Smooth muscle cell (in vitro differentiated cells): ENCODE data around the gene LRRC52. TPM values are rescaled to one million over a fixed set of nuclear protein-coding genes. Genes with fewer than 3 reads are reported as not detected.
A peak's percentile ranks its signal among the peaks of the same experiment; 100 is the strongest.

Experiments used
- DNase-seq: peaks from one replicate; lab custom pipeline; 2025; ENCODE audit not compliant: unreplicated experiment; lab: John Stamatoyannopoulos, UW
- H2AFZ ChIP-seq: fragments of 200-600 bp; sonication (generic); 2 replicates; pipeline ENCODE4 v1.6.0; 2016; ENCODE audit warnings: antibody characterized with exemption, low read depth, mild to moderate bottlenecking
- H3F3A ChIP-seq: fragments of 200-600 bp; sonication (generic); 2 replicates; pipeline ENCODE4 v1.6.0; 2017; ENCODE audit warnings: antibody characterized with exemption, low read depth
- H3K27ac ChIP-seq: fragments of 200-600 bp; sonication (generic); 2 replicates; pipeline ENCODE4 v1.5.1; 2016; ENCODE audit warnings: low read depth, mild to moderate bottlenecking
- H3K27me3 ChIP-seq: fragments of 200-600 bp; sonication (generic); 2 replicates; pipeline ENCODE4 v1.6.1; 2016; ENCODE audit warnings: low read depth, mild to moderate bottlenecking
- H3K36me3 ChIP-seq: fragments of 200-600 bp; sonication (generic); 2 replicates; pipeline ENCODE4 v1.5.1; 2016; ENCODE audit warnings: low read depth
- H3K4me1 ChIP-seq: fragments of 200-600 bp; sonication (generic); 2 replicates; pipeline ENCODE4 v1.5.1; 2016; ENCODE audit warnings: low read depth
- H3K4me2 ChIP-seq: fragments of 200-600 bp; sonication (generic); 2 replicates; pipeline ENCODE4 v1.6.0; 2016; ENCODE audit warnings: mild to moderate bottlenecking
- H3K4me3 ChIP-seq: fragments of 200-600 bp; sonication (generic); 2 replicates; pipeline ENCODE4 v1.5.1; 2016; ENCODE audit warnings: mild to moderate bottlenecking
- H3K79me2 ChIP-seq: fragments of 200-600 bp; sonication (generic); 2 replicates; pipeline ENCODE4 v1.6.0; 2016; ENCODE audit warnings: low read depth, mild to moderate bottlenecking
- H3K9ac ChIP-seq: fragments of 200-600 bp; sonication (generic); 2 replicates; pipeline ENCODE4 v1.6.0; 2016; ENCODE audit warnings: low read depth
- H3K9me3 ChIP-seq: fragments of 200-600 bp; sonication (generic); replicated peaks from 2 replicates; pipeline ENCODE4 v1.5.1; 2016; ENCODE audit warnings: low read depth
- H4K20me1 ChIP-seq: fragments of 200-600 bp; sonication (generic); 2 replicates; pipeline ENCODE4 v1.6.0; 2016; ENCODE audit warnings: low read depth
- CTCF ChIP-seq: fragments of 200-600 bp; sonication (generic); IDR thresholded peaks from 2 replicates; pipeline ENCODE4 v1.5.1; 2017; ENCODE audit warnings: borderline replicate concordance, mild to moderate bottlenecking, antibody characterized with exemption; ENCODE audit not compliant: insufficient read depth, poor library complexity, severe bottlenecking
- WGBS: methylation state at CpG from one replicate; pipeline ENCODE4 v1.1.7; 2016; ENCODE audit warnings: low lambda C conversion rate; 5-methylcytosine and 5-hydroxymethylcytosine counted together
- polyA plus RNA-seq: library from polyadenylated mRNA; unstranded; fragments of >200 nt; fragmentation: Nextera tagmentation; extraction: Ambion mirVana; gene quantifications from 2 replicates; pipeline ENCODE4 v1.2.1, GENCODE V29; 2016
- total RNA-seq: library from RNA; depleted of rRNA; stranded (reverse); fragments of >200 nt; gene quantifications from 2 replicates; pipeline ENCODE4 v1.2.3, GENCODE V29; 2014

LRRC52 gene
- total RNA-seq (not detected in 2 replicates), polyA plus RNA-seq (not detected in 2 replicates)

GRCh38 chr1:165543532-165544438 lies at the start of gene LRRC52:
LRRC52 (plus strand) TSS chr1:165544000; CDS start chr1:165544297, 297 bp downstream.
- no peak for TF ChIP-seq CTCF
- no peak within 1 kb of the TSS for H3K27ac ChIP-seq
- H4K20me1 ChIP-seq: no peaks in the 10 kb centered on the region
- H3K4me3 ChIP-seq: no peak within 1 kb of the TSS
- peaks cover 22% of the 10 kb centered on the region for H3K27me3 ChIP-seq
- H2AFZ ChIP-seq: no peak within 1 kb of the TSS
- H3K9me3 ChIP-seq: no peaks in the 10 kb centered on the region
- 31% methylated on average over 12 of the region's 12 CpGs for WGBS
- H3K9ac ChIP-seq: no peak within 1 kb of the TSS
- no peaks in the 10 kb centered on the region for H3K79me2 ChIP-seq
- H3K4me1 ChIP-seq: peaks cover 3% of the 10 kb centered on the region
- H3K4me2 ChIP-seq: peak within 1 kb of the TSS; percentile 36
- no peak for DNase-seq
- no peaks in the 10 kb centered on the region for H3K36me3 ChIP-seq
- no peaks in the 10 kb centered on the region for H3F3A ChIP-seq

GRCh38 chr1:165494949-165495857 lies 48.6 kb upstream of the LRRC52 start:
- Histone ChIP-seq H3K4me3 (no peak overlapping the region), H3K9me3 (no peaks in the 10 kb centered on the region), H4K20me1 (no peaks in the 10 kb centered on the region), H3K27ac (no peak overlapping the region), H3K9ac (no peak overlapping the region), H2AFZ (no peak overlapping the region), H3K4me2 (peak overlapping the region; percentile 40), H3F3A (no peaks in the 10 kb centered on the region), H3K4me1 (no peaks in the 10 kb centered on the region), H3K27me3 (no peaks in the 10 kb centered on the region), H3K79me2 (no peaks in the 10 kb centered on the region), H3K36me3 (no peaks in the 10 kb centered on the region)
- WGBS: 63% methylated on average over 5 of the region's 5 CpGs
- DNase-seq: no peak
- no peak for TF ChIP-seq CTCF

GRCh38 chr1:165495858-165496205 lies 48.0 kb upstream of the LRRC52 start:
- no peaks in the 10 kb centered on the region for H3K9me3 ChIP-seq
- 48% methylated on average over 3 of the region's 3 CpGs for WGBS
- no peaks in the 10 kb centered on the region for H4K20me1 ChIP-seq
- peak overlapping the region; percentile 50 for H3K27ac ChIP-seq
- no peaks in the 10 kb centered on the region for H3K4me1 ChIP-seq
- DNase-seq: no peak
- no peaks in the 10 kb centered on the region for H3F3A ChIP-seq
- H3K9ac ChIP-seq: no peak overlapping the region
- H3K36me3 ChIP-seq: no peaks in the 10 kb centered on the region
- H3K79me2 ChIP-seq: no peaks in the 10 kb centered on the region
- H2AFZ ChIP-seq: no peak overlapping the region
- no peak overlapping the region for H3K4me3 ChIP-seq
- H3K27me3 ChIP-seq: no peaks in the 10 kb centered on the region
- no peak for TF ChIP-seq CTCF
- peak overlapping the region; percentile 40 for H3K4me2 ChIP-seq
